Cerebellar nuclear complex (tissue), 1 donor: ENCODE measurements around the gene RBM33.

ENCODE experiments used
- DNase-seq, 2 experiments: peaks; one replicate each; lab custom pipeline; 2025; lab: John Stamatoyannopoulos, UW

RBM33 gene

DNA sequence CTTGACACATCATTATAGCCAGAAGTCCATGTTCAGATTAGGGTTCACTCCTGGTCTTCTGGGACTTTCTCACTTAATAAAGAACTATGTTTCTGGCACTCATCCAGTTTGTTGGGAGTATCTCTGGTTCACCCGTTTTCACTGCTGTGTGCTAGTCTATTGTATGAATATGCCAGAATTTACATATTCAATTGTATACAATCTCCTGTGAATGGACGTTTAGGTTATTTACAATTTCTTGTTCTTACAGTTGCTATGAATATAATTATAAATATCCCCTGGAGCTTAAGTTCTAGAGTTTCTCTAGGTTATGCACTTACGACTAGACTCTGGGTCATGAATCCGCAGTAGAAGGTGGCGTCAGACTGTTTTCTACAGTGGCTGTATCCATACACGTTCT is 20.0 kb upstream of the RBM33 start:
- DNase-seq, result no peak

DNA sequence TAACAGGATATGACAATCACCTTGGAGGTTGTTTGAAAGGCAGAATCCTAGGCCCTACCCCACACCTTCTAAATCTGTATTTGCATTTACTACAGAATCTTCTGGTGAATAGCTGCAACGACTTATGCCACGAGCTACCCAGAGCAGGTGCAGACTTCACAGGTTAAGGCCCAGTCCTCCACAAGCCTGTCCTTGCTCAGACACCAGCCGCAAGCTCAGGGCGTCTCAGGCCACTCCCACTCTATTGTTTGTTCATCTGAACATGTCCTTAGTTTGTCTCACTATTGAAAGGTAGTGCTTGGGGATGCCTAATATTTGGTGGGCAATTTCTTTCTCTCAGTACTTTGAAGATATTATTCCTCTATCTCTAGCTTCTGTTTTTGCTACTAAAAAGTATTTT is 18.9 kb upstream of the RBM33 start:
- DNase-seq, result no peak

DNA sequence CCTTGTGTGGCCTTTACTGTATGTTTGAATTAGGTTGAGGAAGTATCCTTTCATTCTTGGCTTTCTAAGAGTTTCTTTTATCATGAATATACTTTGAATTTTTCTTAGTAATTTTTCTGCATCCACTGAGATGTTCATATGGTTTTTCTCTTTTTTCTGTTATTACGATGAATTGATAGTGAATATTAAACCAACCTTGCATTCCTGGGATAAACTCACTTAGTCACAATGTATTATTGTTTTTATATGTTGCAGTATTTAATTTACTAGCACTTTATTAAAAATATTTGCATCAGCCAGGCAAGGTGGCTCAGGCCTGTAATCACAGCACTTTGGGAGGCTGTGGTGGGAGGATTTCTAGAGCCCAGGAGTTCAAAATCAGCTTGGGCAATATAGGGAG is 15.3 kb upstream of the RBM33 start:
- no peak for DNase-seq

DNA sequence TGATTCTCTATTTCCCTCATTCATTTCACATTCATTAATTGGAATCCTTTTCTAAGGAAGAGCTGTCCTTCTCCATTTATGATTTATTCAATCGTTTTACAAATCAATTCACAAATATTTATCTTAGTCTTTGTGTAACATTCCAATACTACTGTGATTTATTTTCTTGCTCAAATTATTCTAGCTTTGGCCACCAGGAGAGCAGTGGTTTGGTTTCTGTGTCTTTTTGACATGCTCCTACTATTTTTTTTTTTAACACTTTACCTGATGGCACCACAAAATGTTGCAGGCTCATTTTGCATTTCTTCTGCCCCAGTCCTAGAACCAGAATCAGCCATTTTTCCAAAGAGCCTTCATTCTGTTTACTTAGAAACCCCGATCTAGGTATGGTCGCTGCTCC is 13.3 kb upstream of the RBM33 start:
- no peak for DNase-seq

DNA sequence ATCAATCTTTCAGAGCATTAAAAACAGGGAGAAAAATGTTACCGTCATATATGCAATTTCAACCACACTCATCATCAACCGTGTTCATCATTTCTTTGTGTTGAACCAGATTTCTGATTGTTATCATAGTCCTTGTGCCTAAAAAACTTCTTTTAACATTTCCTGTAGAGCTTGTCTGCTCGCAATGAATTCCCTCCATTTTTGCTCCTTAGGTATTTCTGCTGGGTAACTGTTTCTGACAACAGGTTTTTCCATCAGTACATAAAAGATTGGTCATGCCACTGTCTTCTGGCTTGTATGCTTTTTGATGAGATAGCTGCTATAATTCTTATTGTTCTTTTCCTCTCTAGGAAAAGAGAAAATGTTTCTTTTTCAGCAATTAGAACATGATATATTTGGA is 8.6 kb upstream of the RBM33 start:
- DNase-seq, result no peak

DNA sequence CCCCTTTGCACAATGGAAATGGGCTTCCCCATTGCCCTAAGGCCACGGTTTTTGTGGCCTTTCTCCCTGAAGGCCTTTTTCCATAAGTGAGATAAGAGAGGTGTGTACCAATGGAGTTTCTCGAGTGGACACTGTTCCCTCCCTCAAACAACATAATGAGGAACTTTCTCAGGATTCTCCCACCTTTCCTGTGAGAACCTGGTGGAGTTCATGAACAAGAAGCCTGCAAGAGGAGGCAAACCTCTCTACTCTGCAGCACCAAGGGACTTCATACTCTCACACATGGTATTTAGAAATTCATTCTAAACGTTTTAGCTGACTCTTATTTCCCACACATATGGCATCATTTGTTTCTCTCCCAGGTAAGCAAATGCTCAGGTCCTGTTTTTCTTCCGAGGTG is 7.3 kb upstream of the RBM33 start:
- DNase-seq, result no peak

DNA sequence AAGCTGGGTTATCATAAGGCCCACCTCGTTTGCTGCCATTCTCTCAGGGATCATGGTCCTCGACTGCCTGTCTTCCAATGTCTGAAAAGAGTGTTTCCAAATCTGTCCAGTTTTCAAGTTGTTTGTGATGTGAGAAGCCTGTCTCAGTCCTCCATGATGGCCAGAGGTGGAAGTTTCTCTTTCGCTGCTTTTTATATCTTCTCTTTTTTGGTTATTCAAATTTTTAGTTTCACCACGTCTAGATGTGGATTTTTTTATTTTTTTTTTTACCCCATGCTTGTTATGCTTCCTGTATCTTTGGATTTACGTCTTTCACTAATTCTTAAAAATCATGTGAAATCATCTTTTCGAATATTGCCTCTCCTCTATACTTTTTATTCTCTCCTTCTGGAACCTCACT is 6.1 kb upstream of the RBM33 start:
- DNase-seq, result no peak

DNA sequence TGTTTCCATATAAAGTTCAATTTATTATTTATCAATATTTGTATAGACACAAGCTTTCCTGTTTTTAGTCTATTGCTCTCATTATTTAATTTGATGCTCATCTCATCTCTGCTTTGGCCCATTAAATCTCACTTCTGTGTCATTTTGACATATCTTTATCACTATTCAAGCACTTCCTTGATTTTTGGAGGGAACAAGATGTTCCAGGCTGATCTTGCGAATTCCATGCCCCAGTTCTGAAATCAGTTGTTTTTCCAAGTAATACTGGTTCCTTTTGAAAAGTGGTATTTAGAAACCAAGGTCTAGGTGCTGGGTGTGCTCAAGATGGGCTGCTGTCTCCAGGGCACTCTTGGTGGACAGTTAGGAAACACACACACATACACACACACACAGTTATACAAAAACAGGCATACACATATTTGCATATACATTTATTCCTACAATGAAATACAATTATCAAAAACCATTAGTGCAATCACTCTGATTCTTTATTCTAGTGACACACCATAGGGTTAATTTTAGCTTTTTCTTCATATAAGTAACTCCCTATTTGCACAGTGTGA is 4.4 kb upstream of the RBM33 start:
- DNase-seq, result no peak

DNA sequence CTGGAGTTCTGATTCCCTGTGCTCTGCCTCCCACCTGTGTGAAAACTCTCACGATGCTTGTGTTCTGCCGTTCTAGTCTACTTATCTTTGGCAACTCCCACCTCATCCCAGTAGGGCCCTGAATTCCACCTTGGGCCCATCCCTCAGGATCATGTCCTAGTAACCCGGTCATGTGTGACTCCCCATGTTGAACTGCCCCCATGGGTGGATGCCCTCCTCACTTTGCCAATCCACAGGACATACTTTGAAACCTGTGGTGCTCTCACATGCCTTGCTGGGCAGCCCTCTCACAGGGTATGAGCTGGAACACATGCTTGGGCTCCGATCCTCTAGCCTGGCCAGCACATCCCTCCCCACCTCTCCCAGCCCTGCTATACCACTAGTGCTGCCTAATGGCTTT is 3.8 kb upstream of the RBM33 start:
- DNase-seq, result no peak

DNA sequence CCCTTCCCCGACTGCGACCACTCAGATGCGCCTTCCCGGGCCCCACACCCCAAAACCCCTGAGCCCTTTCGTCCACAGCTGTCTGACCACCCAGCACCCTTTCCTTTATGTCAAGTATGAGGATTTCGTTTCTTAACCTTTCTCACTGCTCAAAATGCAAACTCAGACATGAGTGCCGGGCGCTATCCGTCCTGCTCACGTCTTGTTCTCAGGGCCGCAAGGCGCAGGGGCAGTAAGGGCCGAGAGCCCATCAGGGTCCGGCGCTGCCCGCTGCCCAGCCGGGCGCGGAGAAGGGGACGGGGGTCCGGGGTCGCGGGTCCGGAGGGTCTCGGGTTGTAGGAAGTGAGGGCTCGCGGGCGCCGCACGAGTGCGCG is 670 bp upstream of the RBM33 start:
- DNase-seq, result no peak

DNA sequence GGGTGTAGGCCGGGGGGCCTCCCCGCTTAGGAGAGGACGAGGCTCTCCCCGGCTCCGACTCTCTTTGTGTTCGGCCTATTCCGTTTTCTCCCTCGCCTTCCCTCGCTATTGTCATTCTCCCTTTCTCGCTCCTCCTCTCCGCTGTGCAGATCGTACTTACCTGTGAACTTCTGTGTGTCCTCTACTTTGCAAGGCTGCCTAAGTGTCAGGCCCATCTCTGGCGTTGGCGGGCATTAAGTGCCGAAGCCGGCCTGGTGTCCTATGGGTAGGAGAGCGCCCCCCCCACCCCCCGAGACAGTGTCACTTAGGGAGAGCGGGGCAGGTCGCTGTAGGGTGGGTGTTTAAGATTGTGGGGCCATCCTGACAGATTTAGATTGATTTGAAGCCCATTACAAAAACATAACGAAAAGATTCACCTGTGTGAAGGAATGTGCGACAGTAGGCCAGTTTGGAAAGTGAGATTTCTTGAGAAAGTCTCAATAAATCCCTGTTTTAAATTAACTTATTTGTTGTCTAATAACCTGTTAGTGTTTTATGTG is 579 bp downstream of the RBM33 start:
- DNase-seq, result no peak

DNA sequence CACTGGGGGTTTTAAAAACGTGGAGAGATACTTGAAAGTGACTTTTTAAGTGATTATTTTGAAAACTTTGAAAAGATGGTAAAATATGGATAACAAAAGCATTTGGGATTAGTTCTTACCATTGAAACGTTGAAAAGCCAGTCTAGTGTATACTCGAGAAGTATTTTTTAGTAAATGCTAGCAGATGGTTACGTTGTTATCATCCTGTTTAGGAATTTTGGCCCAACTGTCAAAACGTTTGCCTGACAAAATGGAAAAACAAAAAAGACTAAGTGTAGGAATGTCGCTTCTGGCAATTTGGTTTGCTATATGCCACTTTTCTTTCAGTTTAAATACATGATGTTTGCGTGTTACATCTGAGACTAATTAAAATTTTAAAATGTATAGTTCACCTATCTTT is 1.2 kb downstream of the RBM33 start:
- DNase-seq, result no peak

DNA sequence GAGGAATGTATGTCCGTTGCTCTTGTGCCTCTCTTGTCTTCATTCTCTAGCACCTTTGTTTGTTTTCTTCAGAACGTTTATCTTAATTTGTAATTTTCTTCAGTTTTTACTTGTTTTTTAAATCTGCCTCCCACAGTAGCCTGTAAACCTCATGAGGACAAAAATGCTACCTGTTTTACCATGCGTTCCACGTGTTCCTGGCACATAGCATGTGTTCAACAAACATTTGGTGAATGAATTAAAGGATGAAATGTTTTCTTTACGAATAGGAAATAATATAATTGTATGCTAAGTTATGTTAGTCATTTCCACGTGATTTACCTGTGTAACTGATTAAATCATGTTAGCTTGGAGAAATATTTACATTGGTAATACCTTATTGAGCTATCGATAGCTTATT is 2.2 kb downstream of the RBM33 start:
- DNase-seq, result no peak

DNA sequence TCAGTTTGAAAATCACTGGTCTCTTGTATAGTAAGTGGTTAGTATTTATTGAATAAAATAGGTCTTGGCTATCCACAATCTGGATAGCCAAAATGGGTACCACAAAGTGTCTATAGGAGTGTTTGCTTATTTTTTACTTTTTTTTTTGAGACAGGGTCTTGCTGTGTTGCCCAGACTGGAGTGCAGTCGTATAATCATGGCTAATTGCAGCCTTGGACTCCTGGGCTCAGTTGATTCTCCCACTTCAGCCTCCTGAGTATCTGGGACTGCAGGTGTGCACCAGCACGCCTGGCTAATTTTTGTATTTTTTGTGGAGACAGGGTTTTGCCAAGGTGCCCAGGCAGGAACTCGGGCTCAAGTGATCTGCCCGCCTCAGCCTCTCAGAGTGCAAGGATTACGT is 2.8 kb downstream of the RBM33 start:
- DNase-seq, result no peak

DNA sequence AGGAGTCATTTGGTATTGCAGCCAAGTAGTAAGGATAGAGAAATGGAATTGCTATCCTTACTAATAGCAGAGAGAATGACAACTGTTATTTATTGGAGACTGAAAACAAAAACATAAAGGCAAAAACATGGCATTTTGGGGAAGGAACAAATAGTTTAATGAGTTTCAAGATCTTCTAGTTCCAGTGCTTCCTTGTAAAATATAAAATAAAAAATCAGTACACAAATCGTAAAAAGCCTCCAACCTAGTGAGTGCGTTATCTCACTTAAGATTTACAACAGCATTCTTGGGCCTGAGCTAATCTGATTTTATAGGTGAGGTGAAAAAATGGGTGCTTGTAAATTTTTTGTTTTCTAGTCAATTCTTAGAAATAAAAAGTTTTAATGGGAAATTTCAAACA is 3.3 kb downstream of the RBM33 start:
- DNase-seq, result no peak

DNA sequence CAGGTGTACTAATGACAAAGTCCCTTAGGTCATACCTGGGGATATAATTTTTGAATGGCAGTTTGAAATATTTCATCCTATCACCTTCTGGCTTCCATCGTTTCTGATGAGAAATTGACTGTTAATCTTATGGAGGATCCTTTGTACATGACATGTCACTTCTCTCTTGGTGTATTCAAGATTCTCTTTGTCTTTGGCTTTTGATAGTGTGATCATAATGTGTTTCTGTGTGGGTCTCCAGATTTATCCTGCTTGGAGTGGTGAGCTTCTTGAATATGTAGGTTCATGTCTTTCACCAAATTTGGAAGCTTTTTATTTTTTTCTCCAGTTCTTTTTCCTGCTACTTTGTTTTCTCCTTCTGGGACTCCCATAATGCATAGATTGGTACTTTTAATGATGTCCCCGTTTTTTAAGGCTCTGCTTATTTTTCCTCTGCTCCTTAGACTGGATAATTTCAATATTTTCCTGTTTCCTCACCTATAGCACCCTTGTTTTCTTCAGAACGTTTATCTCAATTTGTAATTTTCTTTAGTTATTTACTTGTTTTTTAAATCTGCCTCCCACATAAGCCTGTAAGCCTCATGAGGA is 4.4 kb downstream of the RBM33 start:
- DNase-seq, result no peak

DNA sequence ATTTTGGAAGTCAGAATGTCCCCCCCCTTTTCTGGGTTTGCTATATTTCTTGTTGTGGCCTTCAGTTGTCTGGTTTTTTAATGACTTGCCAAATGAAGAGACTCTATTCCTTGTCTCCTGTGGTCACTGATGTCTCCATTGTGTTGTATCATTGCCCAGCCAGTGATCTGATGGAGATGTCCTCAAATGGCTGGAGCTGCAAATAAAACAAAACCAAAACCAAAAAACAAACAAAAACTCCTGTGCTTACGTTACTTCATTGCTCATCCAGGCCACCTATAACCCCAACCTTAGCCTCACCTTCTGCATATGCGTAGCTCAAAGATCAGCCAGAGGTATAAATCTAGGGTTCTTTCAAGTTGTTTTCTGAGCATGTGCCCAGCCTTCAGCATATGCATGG is 5.1 kb downstream of the RBM33 start:
- DNase-seq, result no peak

DNA sequence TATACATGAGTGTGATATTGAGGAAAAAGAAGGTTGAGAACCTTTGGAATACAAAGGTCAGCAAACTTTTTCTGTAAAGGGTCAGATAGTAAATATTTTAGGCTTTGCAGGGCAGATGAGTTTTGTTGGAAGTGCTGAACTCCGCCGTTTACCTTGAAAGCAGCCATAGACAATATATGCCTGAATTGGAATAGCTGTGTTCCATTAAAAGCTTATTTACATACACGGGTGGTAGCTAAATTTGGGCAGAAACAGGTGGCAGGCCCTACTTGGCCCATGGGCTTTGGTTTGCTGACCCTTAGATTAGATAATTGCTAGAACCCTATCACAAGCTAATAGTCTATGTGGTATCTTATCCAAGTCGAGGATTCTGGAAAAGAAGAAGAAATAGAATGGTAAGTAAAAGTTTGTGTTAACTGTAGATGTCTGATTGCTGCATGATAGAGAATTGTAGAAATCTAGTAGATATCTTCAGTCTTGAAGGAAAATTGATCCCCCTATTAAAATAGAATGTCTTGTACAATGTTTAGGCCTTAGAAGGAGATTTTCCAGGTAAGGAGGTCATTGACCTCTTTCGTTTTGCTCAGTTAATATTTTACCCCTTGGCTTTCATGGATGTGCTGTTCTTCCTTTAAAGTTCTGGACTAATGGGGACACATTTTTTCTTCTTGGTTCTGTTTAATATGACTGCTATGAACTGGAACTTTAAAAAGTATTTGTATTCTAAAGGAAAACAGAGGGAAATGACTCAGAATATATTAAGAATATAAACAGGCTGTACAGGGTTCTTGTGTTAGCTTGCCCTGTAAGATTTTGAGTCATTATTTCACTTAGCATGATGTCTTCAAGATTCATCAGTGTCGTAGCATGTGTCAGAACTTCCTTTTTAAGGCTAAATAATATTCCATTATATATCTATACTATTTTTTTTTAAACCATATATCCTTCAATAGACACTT is 8.0 kb downstream of the RBM33 start:
- DNase-seq, result no peak

DNA sequence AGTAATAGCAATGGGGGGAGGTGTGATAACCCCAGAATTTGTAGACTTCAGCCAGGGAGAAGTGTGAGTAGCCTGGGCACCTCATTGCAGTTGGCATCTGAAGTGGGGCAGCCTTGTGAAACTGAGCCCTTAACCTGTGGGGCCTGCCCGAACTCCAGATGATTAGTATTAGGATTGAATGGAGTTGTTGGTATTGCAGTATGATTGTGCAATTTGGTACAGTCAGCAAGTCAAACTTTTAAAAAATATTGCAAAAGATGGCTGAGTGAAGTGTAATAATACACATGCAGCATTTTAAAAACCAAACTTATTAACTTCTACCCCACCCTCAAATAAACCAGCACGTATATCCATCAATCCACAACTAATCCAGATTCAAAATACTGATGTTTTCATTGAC is 9.3 kb downstream of the RBM33 start:
- no peak for DNase-seq

DNA sequence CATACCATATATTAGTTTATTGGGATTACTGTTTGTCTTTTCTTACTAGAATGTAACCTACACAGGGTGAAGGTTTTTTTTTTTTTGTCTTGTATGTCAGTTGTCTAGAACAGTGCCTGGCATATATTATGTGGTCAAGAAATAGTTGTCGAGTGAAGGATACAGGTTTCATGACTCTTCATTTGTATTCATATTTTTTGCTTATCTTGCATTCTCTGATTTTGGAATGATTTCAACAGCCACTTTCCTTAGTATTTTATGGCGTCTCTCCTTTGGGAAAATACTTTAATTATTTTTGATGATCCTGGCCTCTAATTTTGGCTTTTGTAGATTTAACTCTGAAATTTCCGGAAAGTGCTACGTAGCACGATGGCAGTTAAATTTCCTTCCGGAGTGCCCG is 12.4 kb downstream of the RBM33 start:
- DNase-seq, result no peak

DNA sequence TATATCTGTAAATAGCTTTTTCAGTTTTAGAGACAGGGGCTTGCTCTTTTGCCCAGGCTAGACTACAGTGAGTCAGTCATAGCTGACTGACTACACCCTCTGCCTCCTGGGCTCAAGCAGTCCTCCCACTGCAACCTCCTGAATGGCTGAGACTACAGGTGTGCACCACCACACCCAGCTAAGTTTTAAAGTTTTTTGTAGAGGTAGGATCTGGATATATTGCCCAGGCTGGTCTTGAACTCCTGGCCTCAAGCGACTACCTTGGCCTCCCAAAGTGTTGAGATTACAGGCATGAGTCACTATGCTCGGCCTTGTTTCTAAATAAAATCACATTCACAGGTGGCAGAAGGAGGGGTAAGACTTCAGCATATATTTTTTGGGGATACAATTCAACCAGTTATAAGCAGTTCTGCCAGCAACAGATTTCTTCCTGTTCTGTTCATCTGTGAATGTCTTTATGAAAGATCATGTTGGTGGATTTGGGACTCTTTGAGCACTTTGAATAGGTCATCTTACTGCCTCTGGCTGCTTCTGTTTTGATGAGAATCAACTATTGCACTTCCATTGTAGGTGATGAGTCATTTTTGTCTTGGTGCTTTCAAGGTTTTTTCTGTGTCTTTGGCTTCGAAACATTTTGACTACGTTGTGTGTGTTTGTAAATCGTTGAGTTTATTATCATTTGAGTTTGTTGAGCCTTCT is 15.7 kb downstream of the RBM33 start:
- no peak for DNase-seq

DNA sequence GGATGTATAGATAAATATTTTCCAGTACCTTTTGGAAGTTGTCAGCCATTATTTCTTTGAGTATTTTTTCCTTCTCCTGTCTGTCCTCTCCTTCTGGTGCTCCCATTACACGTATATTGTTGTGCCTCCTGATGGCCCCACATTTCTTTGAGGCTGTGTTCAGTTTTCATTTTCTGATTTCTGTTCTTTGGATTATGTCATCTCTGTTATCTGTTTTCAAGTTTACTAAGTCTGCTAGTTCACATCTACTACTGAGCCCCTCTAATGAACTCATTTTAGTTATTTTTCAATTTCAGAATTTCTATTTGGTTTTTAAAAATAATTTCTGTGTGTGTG is 16.3 kb downstream of the RBM33 start:
- no peak for DNase-seq
